Stimulated activated CD8-positive, alpha-beta memory T cell treated with anti-CD3 and anti-CD28 coated beads, Interleukin-7, amount 100 ng/mL, for 4 hours (primary cell): ENCODE measurements around the gene TBC1D14.

Experiments
- DNase-seq, 2 donors: peaks; one replicate each; pipeline ENCODE4 v3.0.0-alpha.2; 2020; ENCODE audit warnings: low read depth in 2 of 2

Gene TBC1D14

DNA sequence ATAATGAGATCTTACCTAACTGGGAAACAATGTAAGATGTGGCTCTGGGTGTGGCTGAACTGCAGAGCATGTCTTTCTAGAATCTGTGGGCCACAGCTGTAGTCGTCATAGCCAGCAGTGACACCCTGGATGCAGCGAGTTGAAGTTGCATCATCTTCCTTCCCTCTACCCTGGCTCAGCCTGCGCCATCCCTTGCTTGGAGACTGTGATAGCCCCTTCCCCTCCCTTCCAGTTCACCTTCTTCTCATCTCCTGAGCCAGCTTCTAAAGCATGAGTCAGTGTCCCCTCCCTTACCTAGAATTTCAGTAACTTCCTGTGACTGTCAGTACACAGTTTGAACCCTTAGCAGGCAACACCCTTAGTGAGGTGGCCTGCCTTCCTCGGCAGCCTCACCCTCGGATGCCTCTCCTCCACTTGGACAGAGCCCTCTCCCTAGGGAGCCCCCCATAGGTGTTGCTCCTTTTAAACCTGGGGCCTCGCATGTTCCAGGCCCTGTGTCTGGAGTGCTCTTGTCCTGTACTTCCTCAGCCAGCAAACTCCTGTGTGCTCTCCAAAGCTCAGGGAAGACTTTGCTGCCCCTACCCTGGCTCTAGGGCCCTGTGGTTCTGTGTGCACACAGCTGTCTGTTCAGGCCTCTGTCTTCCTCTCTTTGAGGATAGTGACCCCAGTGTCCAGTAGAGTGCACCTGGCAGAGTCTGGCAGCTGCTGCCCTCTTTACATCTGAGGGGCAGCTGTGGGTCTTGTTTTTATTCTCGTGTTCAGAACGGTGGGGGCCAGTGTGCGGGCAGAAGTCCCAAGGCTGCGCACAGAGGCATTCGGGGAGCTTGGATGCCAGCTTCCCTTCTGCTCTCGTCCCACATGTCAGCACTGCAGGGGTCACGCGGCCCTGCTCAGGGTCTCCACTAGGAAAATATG is 89.8 kb downstream of the TBC1D14 start:
- DNase-seq = no peak

GRCh38 chr4:7000421-7001176 is 91.0 kb downstream of the TBC1D14 start:
- no peak for DNase-seq

GRCh38 chr4:7001271-7001670 is 91.6 kb downstream of the TBC1D14 start:
- DNase-seq = no peak

- no peak for DNase-seq
Observed at GRCh38 chr4:7002336-7002735, 92.7 kb downstream of the TBC1D14 start.

GRCh38 chr4:7003176-7003878 is 93.7 kb downstream of the TBC1D14 start:
- DNase-seq = no peak

DNA sequence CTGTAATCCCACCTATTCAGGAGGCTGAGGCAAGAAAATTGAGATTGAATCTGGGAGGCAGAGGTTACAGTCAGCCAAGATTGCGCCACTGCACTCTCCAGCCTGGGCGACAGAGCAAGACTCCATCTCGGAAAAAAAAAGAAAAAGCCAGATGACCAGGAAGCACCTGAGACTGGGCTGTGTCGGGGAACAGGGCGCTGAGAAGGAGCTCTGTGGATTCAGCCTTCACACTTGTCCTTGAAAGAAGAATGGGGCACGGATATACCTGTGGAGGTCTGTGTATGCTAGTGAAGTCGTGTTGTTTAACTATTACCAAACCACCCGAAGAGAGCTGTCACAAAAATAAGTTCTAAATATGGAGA is 94.2 kb downstream of the TBC1D14 start:
- DNase-seq = no peak

GRCh38 chr4:7004331-7004730 is 94.7 kb downstream of the TBC1D14 start:
- no peak for DNase-seq

DNA sequence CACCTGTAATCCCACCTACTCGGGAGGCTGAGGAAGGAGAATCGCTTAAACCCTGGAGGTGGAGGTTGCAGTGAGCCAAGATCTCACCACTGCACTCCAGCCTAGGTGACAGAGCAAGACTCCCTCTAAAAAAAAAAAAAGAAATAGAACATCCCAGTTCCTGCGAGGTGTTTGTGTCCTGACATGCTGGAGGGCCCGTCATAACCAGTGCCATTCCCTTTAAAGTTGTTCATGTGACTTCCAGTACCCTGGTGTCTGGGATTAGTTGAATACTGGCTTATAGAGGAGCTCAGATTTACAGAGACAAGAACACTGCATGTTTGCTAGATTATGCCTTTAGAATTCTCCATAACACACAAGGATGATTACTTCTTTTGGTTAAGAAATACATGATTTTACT is 95.9 kb downstream of the TBC1D14 start:
- DNase-seq = no peak

DNA sequence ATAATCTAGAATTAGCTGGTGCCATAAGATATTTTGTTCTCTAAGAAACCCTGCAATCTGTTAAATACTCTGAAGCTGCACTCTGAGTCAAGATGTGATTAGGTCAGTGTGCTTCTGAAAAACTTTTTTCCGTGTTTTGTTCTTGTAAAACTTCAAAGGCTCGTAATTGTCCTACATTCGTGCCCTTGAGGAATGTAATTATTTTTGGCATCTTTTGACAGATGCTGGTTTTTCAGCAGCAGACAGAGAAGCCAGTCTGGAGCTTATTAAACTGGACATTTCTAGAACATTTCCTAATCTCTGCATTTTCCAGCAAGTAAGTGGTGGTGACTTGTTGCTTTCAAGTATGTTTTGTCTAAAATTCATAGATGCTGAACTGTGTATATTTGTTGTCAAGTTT is 96.8 kb downstream of the TBC1D14 start:
- DNase-seq = no peak

GRCh38 chr4:7007142-7007907 is 97.7 kb downstream of the TBC1D14 start:
- DNase-seq = no peak

GRCh38 chr4:7007944-7008343 is 98.3 kb downstream of the TBC1D14 start:
- no peak for DNase-seq

GRCh38 chr4:7009564-7009963 is 99.9 kb downstream of the TBC1D14 start:
- DNase-seq = no peak

- no peak for DNase-seq
Observed at GRCh38 chr4:7013175-7013574, 103.5 kb downstream of the TBC1D14 start.

GRCh38 chr4:7014815-7015214 is 105.2 kb downstream of the TBC1D14 start:
- no peak for DNase-seq

- DNase-seq = no peak
Observed at GRCh38 chr4:7015383-7016035, 105.9 kb downstream of the TBC1D14 start.

DNA sequence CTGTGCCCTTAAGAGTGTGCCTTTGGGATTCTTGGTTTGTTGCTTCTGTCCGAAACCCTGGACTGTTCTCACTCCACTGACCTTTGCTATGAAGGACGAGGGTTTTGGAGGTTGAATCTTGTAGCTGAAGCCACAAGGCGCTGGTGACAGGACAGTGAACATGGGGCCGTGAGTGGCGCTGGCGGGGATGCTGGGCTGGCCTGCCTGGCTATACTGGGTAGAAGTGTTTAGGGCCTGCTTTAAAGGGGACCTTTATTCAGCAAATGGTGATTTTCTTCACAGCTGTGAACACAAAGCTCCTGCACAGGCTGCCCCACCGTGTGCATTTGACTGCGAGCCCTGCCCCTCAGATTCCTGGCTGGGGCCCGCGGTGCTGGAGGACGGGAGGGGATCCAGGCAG is 106.5 kb downstream of the TBC1D14 start:
- no peak for DNase-seq

DNA sequence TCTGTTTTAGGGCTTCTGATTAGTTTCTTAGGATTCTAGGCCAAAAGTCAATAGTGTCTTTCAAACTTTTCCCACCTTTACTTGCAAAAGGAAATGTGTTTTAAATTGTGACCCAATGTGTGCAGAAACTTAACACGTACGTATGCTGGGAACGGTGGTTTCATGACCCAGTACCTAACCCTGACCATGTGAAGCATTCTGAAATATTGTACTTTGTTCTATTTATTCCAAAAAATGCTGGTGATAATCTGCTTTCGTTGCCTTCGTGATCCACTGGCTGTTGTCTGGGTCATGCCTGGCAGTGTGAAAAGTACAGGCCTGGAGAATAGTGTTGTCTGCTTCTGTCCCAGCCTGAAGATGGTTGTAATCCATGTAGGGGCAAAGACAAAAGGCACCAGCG is 106.9 kb downstream of the TBC1D14 start:
- no peak for DNase-seq

GRCh38 chr4:7017446-7018048 is 107.9 kb downstream of the TBC1D14 start:
- DNase-seq = no peak

GRCh38 chr4:7018281-7018680 is 108.7 kb downstream of the TBC1D14 start:
- no peak for DNase-seq

GRCh38 chr4:7019367-7019766 is 109.7 kb downstream of the TBC1D14 start:
- DNase-seq = no peak

GRCh38 chr4:7020290-7020689 is 110.7 kb downstream of the TBC1D14 start:
- DNase-seq = no peak
